Measurements from ENCODE around the gene PGLYRP4.
"Not testable (repeated sequence)": the region's sequence is repeated elsewhere in the genome, so short reads cannot be mapped to it uniquely, and the experiment has no call there.

Gene PGLYRP4

DNA sequence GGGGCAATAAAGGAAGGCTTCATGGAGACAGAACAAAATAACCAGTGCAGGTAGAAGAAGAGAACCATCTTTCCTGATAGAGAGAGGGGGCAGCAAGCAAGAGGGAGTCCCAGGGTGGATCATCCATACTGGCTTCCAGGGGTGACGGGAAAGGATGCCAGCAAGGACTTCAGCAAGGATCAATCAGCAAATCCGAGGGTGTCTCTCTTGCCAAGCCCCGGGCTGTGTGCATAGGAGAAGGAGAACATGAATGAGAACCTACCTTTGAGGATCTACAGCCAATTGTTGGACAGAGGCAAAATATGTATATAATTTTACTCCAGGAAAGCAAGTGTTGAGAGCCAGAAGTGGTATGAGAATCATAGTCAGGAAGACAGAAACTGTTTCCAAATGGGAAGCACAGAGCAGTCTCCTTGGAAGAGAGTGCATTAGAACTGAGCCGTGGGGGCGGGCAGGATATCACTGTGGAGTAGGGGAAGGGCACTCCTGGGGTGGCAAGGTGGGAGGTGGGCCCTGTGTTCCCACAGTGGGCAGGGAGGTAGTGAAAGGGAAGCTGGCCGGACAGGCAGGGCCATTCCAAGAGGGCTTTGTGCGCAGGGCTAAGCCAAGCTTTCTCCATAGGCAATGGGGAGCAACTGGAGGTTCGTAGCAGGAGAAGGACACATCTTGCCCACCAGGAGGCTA, 7.9 kb upstream of the PGLYRP4 start:
- Histone ChIP-seq H3K9me3 (ENCODE audit: control insufficient read depth, low read length) (no peaks in the 10 kb centered on the region), H3K4me1 (ENCODE audit: control insufficient read depth, insufficient read depth, low read length, poor library complexity, severe bottlenecking) (no peaks in the 10 kb centered on the region), H3K4me3 (ENCODE audit: extremely low read depth, insufficient read depth, low read length, poor library complexity, severe bottlenecking) (no peak overlapping the region), H3K36me3 (ENCODE audit: control insufficient read depth, insufficient read depth, low read length) (no peaks in the 10 kb centered on the region), H3K27ac (ENCODE audit: low read depth, low read length, severe bottlenecking) (no peak overlapping the region)
- WGBS, 2 experiments (ENCODE audit: insufficient coverage in 2 of 2), result 87 to 93% methylated on average over 6 to 8 of the region's 8 CpGs

DNA sequence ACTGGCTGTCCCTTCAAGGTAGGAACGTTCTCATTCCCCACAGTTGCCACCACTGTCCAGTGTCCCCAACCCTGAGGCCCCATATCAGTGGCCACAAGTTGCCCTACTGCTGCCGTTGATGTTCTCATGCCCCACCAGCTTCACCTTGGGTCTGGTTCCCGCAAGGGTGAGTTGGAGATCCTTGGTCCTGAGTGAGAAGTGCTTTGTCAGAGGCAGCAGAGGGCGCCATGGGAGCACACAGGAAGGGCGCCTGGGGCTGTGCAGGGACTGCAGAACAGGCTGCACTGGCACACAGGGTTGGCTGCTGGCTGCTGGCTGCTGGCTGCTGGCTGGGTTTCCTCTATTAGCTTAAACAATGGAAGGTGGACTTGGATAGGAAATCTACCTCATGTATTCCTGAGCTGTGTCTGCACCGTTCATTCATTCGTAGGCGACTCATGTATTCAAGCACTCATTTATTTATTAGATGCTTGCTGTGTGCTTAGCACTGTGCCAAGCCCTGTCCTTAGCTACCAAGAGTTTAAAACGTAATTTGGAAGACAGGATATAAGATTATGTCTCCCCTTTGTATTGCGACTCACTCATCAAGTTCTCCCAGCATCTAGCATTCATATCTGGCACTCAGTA, 6.9 kb upstream of the PGLYRP4 start:
- no peaks in the 10 kb centered on the region for H3K36me3 ChIP-seq (ENCODE audit: control insufficient read depth, insufficient read depth, low read length)
- no peak overlapping the region for H3K4me3 ChIP-seq (ENCODE audit: extremely low read depth, insufficient read depth, low read length, poor library complexity, severe bottlenecking)
- H3K4me1 ChIP-seq (ENCODE audit: control insufficient read depth, insufficient read depth, low read length, poor library complexity, severe bottlenecking), result no peaks in the 10 kb centered on the region
- no peaks in the 10 kb centered on the region for H3K9me3 ChIP-seq (ENCODE audit: control insufficient read depth, low read length)
- 43 to 54% methylated on average over 6 of the region's 10 CpGs for WGBS, 2 experiments (ENCODE audit: insufficient coverage in 2 of 2)
- H3K27ac ChIP-seq (ENCODE audit: low read depth, low read length, severe bottlenecking), result no peak overlapping the region

DNA sequence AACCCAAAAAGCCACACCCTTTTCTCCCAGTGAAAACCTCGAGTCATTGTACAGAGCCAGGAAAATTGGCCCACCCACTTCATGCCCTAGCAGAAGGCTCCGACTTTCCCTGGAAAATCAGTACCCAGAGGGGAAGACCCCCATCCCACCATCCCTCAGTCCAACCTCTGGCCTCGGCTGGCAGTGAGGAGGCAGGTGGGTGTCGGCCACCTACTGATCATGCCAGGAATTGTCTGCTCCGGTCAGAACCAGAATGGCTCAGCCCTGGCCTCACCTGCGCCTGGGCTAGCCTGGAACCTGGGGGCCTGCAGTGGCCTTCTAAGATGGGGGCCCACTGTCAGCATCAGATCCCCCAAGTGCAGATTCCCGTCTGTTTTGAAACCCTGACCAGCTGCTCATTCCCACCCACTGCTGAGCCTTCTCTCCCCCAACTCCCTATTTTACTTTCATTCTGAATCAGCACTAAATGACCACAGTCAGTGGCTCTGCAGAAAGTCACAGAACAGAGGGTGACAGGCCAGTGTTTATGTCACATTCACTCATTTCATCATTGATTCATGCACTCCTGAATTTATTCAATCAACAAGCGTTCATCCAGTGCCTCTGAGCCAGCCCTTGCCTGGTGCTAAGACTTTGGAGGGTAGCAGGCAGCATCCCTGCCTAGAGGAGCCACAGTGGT, 6.0 kb upstream of the PGLYRP4 start:
- H3K4me1 ChIP-seq (ENCODE audit: control insufficient read depth, insufficient read depth, low read length, poor library complexity, severe bottlenecking), result no peaks in the 10 kb centered on the region
- H3K27ac ChIP-seq (ENCODE audit: low read depth, low read length, severe bottlenecking), result no peak overlapping the region
- H3K4me3 ChIP-seq (ENCODE audit: extremely low read depth, insufficient read depth, low read length, poor library complexity, severe bottlenecking), result no peak overlapping the region
- H3K36me3 ChIP-seq (ENCODE audit: control insufficient read depth, insufficient read depth, low read length), result no peaks in the 10 kb centered on the region
- H3K9me3 ChIP-seq (ENCODE audit: control insufficient read depth, low read length), result no peaks in the 10 kb centered on the region
- 88 to 89% methylated on average over 5 to 8 of the region's 8 CpGs for WGBS, 2 experiments (ENCODE audit: insufficient coverage in 2 of 2)

DNA sequence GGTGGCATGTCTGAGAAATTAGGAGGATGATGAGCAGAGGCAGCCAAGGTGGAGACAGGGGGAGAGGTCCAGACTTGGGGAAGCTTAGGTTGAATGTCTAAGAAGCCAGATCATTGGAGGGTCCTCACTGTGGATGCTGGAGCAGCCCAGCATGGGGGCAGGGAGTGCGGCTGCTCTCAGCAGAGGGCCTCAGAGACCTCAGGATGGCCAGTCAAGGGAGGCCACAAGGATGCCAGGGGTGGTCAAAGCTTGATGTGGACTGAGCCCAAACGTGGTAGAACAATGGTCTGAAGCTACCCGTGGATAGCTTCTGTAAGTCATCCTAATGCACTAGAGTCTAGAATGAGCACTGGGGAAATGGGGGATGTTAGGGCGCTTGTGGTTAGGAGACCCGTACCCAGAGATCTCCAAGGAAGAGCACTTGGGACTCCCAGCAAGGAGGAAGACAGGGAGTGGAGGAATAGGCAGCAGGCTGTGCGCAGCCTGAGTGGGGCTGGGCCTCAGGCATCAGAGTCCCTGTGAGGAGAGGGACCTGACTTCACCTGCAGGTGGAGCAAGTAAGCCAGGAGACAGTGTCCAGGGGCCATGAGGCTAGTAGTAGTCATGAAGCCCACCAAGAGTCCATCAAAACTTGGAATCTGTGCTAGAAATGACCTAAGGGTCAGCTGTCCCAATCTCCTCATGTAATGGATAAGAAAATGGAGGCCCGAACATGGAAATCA, 4.7 kb upstream of the PGLYRP4 start:
- Histone ChIP-seq H3K27ac (ENCODE audit: low read depth, low read length, severe bottlenecking) (no peak overlapping the region), H3K4me1 (ENCODE audit: control insufficient read depth, insufficient read depth, low read length, poor library complexity, severe bottlenecking) (no peaks in the 10 kb centered on the region), H3K9me3 (ENCODE audit: control insufficient read depth, low read length) (no peaks in the 10 kb centered on the region), H3K4me3 (ENCODE audit: extremely low read depth, insufficient read depth, low read length, poor library complexity, severe bottlenecking) (no peak overlapping the region), H3K36me3 (ENCODE audit: control insufficient read depth, insufficient read depth, low read length) (no peaks in the 10 kb centered on the region)
- WGBS, 2 experiments (ENCODE audit: insufficient coverage in 2 of 2), result 85 to 88% methylated on average over 5 to 7 of the region's 7 CpGs

DNA sequence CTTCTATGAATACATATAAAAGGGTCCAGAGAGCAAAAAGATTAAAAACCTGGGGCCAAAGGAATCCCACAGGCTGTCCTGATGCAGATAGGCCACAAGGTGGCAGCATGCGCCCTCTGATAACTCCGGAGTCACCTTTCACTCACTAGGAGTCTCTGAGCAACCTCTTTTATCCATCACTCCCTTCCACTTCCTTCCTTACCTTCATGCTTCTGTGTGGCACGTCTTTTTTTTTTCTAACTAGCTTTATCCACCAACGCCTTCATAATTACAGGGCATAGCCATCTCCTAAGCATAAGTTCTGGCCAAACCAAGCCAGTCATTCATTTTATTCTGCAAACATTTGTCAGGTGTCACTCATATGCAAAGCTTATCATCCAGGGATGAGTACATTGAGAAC, 3.9 kb upstream of the PGLYRP4 start:
- no peaks in the 10 kb centered on the region for H3K9me3 ChIP-seq (ENCODE audit: control insufficient read depth, low read length)
- H3K36me3 ChIP-seq (ENCODE audit: control insufficient read depth, insufficient read depth, low read length), result no peaks in the 10 kb centered on the region
- WGBS, 2 experiments (ENCODE audit: insufficient coverage in 2 of 2), result 0% methylated on average over 4 of the region's 4 CpGs
- H3K4me3 ChIP-seq (ENCODE audit: extremely low read depth, insufficient read depth, low read length, poor library complexity, severe bottlenecking), result no peak overlapping the region
- no peak overlapping the region for H3K27ac ChIP-seq (ENCODE audit: low read depth, low read length, severe bottlenecking)
- H3K4me1 ChIP-seq (ENCODE audit: control insufficient read depth, insufficient read depth, low read length, poor library complexity, severe bottlenecking), result no peaks in the 10 kb centered on the region

DNA sequence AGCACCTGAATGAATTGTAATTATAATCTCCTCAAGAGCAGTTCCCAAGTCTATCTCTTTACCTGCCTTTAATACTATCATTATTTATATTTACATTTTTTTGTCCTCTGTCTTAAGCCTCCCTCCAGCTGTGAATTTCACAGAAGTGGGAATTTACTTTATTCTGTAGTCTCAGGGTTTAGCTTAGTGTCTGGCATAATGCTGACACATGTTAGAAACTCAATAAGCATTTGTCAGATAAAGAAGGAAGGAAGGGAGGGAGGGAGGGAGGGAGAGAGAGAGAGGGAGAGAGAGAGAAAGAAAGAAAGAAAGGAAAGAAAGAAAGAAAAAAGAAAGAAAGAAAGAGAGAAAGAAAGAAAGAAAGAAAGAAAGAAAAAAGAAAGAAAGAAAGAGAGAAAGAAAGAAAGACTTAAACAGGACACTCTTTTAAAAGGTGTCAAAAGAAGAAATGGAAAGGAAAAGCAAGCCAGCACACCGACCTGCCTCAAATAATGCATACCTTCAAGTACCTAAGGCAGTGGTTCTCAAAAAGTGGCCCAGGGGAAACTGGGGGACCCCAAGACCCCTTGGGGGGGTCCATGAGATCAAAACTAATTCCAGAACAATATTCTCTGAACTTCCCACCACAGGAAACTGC, 1.8 kb upstream of the PGLYRP4 start:
- Histone ChIP-seq H3K9me3 (ENCODE audit: control insufficient read depth, low read length) (no peaks in the 10 kb centered on the region), H3K36me3 (ENCODE audit: control insufficient read depth, insufficient read depth, low read length) (no peaks in the 10 kb centered on the region), H3K4me1 (ENCODE audit: control insufficient read depth, insufficient read depth, low read length, poor library complexity, severe bottlenecking) (no peaks in the 10 kb centered on the region), H3K27ac (ENCODE audit: low read depth, low read length, severe bottlenecking) (no peak overlapping the region), H3K4me3 (ENCODE audit: extremely low read depth, insufficient read depth, low read length, poor library complexity, severe bottlenecking) (no peak overlapping the region)
- WGBS, 2 experiments (ENCODE audit: insufficient coverage in 2 of 2), result no CpG with 5 or more reads among the region's 1 CpG

DNA sequence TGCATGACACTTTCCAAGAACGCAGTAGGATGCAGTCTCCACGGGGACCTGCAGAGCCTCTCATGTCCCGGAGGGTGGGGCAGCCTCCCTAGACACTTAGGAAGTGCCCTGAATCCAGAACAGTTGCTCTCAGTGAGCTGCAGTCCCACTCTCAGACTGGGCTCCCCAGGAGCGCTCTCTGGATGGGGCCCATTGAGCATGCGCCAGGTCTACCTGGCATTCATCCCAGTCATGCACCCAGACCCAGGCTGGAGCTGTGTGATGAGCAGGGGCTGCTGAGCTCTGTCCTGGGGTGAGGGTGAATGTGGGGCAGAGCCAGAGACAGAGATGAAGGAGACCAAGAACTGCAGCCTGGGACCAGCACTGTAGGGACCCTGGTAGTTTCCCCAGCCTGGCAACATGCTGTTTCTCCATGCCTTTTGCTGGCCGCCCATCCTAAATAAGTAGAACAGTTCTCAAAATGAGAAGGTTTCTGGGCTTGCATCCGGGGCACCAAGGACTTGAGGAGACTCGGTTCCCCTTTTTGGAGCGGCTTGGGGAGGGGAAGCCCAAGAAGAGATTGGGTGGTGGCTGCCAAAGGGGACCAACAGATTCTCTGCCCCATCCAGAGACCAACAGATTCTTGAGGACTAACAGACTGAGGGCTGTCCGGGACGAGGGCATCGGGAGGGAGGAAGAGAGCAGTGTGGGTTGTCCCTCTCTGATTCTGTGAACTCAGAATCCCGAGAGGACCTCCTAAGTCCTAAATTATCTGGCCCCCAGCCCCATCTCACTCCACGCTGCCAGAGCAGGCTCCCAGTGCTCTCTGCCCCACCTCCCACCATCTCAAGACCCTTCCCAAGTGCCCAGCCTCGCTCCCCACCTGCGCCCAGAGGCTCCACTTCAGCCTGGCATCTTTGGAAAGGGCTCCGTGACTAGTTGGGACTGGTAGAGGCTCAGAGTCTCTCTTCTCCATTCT, 1.0 kb upstream of the PGLYRP4 start:
- H3K9me3 ChIP-seq (ENCODE audit: control insufficient read depth, low read length), result no peaks in the 10 kb centered on the region
- no peaks in the 10 kb centered on the region for H3K36me3 ChIP-seq (ENCODE audit: control insufficient read depth, insufficient read depth, low read length)
- H3K27ac ChIP-seq (ENCODE audit: low read depth, low read length, severe bottlenecking), result no peak overlapping the region
- peaks cover 5% of the 10 kb centered on the region for H3K4me1 ChIP-seq (ENCODE audit: control insufficient read depth, insufficient read depth, low read length, poor library complexity, severe bottlenecking)
- H3K4me3 ChIP-seq (ENCODE audit: extremely low read depth, insufficient read depth, low read length, poor library complexity, severe bottlenecking), result no peak overlapping the region
- WGBS, 2 experiments (ENCODE audit: insufficient coverage in 2 of 2), result 78 to 81% methylated on average over 9 to 13 of the region's 17 CpGs

DNA sequence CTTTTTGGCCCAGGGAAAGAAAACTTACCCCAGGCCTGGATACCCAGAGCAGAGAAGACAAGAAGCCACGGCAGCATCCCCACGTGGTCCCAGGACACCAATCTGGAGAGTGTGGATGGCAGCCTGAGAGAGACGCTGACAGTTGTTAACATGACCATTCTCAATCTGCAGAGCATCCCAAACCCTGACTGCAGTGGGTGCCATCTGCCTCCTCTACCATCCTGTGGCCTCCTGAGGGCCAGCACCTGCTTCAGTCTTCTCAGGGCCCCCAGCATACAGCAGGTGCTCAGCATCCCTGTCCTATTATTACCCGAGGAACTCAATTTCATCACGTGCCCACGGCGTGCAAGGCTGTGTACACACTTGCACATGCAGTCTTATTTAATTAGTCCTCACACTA, 785 bp downstream of the PGLYRP4 start:
- Histone ChIP-seq H3K27ac (ENCODE audit: low read depth, low read length, severe bottlenecking) (no peak overlapping the region), H3K36me3 (ENCODE audit: control insufficient read depth, insufficient read depth, low read length) (no peaks in the 10 kb centered on the region), H3K4me1 (ENCODE audit: control insufficient read depth, insufficient read depth, low read length, poor library complexity, severe bottlenecking) (peaks cover 23% of the 10 kb centered on the region), H3K4me3 (ENCODE audit: extremely low read depth, insufficient read depth, low read length, poor library complexity, severe bottlenecking) (no peak overlapping the region), H3K9me3 (ENCODE audit: control insufficient read depth, low read length) (no peaks in the 10 kb centered on the region)
- WGBS, 2 experiments (ENCODE audit: insufficient coverage in 2 of 2), result 72 to 77% methylated on average over 6 to 7 of the region's 7 CpGs

DNA sequence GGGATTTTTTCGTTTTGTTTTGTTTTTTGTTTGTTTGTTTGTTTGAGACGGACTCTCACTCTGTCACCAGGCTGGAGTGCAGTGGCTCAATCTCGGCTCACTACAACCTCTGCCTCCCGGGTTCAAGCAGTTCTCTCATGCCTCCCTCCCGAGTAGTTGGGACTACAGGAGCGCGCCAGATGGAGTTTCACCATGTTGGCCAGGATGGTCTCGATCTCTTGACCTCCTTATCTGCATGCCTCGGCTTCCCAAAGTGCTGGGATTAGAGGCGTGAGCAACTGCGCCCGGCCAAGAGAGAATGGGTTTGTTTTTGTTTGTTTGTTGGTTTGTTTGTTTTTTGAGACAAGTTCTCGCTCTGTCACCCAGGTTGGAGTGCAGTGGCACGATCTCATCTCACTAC, 1.6 kb downstream of the PGLYRP4 start:
- not testable (repeated sequence) for H3K36me3 ChIP-seq (ENCODE audit: control insufficient read depth, insufficient read depth, low read length); H3K4me3 ChIP-seq (ENCODE audit: extremely low read depth, insufficient read depth, low read length, poor library complexity, severe bottlenecking); H3K27ac ChIP-seq (ENCODE audit: low read depth, low read length, severe bottlenecking); H3K9me3 ChIP-seq (ENCODE audit: control insufficient read depth, low read length)
- WGBS, 2 experiments (ENCODE audit: insufficient coverage in 2 of 2), result 80 to 84% methylated on average over 5 to 11 of the region's 14 CpGs
- H3K4me1 ChIP-seq (ENCODE audit: control insufficient read depth, insufficient read depth, low read length, poor library complexity, severe bottlenecking), result peaks cover 27% of the 10 kb centered on the region

Data from mesodermal cell (in vitro differentiated cells).